GM18907 (cell line): ENCODE data around the gene CRACDL.

ENCODE experiments used
- ATAC-seq: cut with Tn5 transposase; IDR thresholded peaks from one replicate; pipeline ENCODE4 v1.9.1; 2021; ENCODE audit warnings: mild to moderate bottlenecking, moderate library complexity; ENCODE audit not compliant: unreplicated experiment

Gene CRACDL

DNA sequence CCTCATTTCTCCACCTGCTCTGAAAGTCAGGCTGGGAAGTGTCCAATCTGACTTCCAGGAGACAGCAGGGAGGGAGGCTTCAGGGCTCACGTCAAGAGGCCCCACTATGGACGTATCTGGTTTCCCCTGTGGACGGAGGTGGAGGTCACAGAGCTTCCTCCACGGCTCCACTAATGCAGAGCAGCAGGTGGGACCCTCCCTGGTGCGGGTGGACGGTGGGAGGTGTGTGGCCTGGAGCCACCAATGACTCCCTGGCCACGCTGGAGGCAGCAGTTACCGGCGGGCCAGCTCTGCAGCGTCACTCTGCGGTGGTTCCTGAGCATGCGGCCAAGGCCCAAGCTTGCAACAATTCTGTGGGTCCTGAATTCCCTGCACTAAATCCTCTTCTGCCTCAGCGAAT, 9.0 kb downstream of the CRACDL start:
- ATAC-seq = no peak

DNA sequence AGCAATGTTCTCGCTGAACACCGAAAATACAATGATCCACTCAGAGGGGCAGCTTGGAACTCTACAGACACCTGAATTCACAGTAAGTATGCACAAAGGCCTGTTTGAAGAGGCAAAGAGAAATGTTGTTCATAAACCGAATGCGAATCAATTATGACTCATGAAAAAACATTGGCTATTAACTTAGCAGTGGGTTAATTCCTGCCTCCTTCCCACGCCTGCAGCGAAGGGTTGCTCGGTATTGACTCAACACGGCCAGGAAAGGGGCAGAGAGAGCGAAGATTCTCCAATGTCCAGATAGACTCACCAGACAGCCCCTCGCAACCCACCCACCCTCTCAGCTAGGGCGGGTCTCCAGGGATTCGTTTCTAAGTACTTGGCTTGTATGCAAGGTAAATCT, 9.4 kb downstream of the CRACDL start:
- no peak for ATAC-seq

DNA sequence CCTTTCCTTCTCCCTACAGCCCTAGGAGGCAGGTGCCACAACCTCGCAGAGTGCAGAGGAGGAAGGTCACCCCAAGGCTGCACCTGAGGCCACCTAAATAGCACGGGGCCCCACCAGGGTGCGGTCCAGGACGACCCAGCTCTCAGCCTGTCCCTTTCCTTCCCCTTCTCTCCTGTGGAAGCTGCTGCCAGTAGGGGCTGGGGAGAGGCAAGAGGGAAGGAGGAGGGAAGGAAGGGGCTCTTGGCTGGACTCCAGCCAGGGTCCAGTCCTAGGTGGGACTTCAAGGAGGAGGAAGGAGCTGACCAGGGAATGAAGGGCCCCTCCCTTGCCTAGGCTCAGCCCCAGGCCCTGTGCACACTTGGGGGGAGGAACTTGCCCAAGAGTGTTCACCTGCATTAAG, 11.1 kb downstream of the CRACDL start:
- no peak for ATAC-seq

DNA sequence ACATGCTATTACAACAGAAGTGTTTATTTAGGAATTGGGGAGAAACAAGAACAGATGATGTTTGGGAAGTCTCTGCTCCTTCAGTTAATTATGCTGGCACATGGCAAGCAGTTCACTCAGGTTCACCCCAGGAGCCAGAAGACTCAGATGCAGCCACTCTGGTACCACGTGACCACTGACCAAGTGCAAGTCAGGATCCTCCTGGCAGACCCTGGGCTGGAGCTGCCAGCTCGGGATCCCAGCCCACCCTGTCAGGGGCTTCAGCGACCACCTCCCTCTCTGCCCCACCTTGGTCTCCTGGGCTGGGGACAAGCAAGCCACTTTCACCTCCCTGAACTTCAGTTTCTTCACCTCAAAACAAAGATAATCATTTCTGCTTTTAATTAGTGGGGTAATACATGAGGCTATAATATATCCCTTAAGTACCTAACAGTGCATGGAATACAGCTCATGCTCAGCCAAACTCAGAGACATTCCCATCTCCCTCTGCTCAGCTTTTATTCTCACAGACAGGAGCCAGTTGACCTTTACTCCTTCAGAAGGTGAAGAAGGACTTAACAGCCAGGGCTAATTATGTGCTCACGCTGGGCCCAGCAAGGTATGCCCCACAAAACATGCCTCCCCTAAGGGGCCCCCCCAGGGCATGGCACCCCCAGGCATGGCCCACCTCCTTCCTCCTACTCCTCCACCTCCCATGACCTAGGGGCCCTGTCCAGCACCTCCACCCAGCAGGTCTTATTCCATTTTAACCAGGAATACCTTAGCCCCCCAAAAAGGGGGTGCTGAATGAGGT, 11.8 kb downstream of the CRACDL start:
- ATAC-seq = no peak

DNA sequence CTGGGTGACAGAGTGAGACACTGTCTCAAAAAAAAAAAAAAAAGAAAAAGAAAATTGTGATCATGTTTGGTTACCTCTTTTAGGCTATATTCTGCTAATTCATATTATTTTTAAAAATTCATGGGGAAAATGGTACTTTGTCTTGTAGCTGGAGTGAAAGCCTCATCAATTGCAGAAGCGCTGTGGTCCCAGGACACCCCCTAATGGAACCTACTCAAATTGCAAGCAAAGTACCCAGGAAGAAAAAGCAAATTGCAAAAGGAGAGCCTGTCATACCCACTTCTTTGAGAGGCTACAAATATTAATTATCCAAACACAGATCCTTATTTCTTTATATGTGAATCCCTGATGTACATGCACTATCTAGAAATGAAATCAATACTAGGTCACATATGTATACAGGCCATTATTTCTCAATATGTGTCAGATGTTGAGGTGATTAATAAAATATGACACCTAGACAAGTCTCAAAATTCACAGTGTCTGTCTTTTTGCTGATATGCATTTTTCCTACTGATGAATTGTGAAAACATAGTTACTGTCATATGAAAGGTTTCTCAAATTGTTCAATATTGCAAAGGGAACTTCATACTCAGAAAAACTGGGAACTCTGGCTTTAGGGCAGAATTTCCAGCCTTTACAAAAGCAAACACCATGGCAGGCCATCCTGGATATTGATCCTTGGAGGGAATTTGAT, 12.6 kb downstream of the CRACDL start:
- no peak for ATAC-seq

DNA sequence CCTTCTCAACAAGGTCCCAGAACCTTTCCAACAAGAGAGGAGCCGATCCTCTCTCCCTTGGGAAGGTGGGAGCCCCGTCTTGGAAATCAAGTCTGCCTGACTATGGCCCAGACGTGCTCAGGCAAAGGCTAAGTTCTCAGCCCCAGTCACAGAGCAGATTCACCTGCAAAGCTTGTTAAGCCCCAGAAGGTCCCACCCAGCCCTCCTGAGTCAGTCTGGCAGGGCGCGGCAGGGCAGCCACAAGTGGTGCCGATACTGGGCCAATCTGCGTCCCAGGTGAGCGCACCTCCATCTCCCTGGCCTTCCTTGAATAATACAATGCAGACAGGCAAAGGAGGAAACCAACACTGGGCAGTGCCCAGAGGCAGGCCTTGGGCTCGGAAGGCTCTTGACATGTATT, 15.0 kb downstream of the CRACDL start:
- ATAC-seq = no peak

DNA sequence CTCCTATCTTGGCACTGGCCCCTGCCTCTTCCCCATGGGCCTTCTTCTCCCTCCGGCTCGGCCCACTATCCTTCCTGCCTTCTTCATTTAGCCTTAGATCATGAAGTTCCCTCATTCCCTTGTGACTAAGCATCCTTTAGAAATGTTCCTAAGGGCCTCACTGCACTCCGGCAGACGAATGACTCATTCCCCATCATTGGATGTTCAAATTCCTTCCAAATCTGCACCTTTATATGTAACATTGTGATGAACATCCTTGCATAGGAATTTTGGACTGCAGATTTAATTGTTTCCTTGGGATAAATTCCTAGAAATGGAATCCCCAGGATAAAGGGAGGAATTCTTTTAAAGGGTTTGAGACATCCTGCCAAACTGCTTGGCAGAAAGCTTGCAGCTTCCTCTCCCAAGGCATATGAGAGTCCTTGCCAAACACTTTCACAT, 19.0 kb downstream of the CRACDL start:
- ATAC-seq = no peak

DNA sequence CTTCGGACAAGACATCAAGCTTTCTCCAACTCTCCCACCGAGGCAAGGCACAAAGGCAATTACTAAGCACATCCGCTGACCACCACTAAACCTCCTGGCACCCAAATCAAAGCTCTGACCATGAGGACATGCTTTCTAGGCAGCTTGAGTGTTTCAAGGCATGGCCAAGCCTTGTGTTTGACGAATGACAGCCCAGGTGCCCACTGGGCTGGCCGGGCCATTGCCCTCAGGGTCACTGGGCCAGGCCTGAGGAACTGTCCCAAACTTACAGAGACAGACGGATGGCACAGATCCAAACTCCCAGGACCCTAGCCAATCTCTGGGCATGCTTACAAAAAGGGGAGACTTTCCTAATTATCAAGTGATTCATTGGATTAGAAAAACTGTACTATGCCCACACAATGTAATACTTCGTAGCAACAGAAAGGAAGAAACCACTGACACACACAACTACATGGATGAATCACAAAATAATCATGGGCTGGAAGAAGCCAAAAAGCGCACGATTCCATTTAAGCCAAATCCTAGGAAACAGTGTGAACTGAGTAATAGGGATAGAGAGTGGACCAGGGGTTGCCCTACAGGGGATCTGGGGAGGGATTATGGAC, 20.2 kb downstream of the CRACDL start:
- ATAC-seq = no peak

DNA sequence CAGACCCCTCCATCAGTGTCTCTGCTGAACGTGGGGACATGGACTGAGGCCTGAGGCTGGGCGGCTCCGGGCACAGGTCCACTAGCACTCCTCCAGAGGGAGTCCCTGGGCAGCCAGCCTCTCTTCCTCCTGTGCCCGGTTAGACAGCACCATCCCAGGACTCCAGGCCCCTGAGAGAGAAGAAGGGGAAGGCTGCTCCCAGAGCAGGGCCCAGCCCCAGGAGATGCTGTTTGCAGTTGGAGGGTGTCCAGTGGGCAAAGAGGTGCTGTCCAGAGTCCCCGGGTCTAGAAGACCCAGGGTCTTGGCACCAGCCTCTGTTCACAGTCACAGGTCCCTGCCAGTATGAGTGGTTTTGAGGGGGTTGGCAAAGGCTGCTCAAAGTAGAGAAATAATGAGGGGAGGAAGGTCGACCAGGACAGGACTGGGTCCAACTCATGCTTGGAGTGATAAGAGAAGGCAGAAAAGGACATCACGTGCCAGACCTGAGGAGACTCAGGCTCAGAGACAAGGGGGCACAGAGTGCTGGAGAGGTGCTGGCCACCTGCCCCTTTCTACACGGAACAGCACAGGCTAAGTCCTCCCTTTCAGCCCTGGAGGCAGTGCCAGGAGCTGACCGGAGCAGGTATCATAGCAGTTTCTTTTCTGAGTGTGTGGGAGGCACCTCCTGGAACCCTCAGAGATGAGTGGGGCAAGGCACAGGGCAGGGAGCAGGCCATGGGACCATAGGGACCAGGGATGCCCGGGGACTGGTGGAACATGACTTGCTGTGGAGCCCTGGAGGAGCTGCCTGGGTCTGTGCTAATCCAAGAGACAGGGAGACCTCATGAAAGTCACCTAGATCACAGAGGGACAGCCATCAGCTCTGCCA, 21.1 kb downstream of the CRACDL start:
- ATAC-seq = no peak

DNA sequence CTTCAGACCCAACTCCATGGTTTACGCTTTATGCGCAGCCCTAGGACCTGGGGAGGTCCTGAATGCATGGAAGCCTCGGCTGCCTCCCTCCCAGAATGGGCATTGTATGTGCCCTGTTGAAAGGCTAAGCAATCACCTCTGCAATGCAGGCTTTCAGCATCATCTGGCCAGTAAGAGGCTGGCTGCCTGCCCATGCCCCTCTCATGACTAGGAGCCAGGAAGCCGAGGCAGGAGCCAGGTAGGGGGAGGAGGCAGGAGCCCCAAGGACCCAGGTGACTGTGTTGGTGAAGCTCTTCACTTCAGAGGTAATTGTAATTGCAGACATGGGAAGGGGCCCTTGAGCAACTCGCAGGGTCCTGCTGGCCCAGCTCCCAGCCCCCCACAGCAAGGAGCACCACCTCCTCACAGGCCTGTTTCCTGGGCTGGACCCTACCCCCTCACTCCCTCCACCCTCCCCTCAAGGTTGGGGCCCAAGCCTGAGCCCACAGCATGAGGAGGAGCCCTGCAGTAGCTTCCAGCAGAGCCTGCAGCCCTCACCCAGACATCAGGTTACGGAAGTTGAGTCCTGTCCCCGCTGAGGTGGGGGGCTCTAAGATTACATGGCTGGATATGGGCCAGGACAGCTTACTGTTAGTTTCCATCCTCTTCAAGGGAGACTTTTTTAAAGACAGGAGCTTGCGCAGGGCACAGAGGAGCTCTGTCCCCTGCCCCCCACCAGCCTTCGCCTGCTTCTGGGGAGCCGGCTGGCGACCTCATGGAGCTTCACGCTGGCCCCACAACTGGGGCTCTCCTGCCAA, 21.9 kb downstream of the CRACDL start:
- no peak for ATAC-seq

DNA sequence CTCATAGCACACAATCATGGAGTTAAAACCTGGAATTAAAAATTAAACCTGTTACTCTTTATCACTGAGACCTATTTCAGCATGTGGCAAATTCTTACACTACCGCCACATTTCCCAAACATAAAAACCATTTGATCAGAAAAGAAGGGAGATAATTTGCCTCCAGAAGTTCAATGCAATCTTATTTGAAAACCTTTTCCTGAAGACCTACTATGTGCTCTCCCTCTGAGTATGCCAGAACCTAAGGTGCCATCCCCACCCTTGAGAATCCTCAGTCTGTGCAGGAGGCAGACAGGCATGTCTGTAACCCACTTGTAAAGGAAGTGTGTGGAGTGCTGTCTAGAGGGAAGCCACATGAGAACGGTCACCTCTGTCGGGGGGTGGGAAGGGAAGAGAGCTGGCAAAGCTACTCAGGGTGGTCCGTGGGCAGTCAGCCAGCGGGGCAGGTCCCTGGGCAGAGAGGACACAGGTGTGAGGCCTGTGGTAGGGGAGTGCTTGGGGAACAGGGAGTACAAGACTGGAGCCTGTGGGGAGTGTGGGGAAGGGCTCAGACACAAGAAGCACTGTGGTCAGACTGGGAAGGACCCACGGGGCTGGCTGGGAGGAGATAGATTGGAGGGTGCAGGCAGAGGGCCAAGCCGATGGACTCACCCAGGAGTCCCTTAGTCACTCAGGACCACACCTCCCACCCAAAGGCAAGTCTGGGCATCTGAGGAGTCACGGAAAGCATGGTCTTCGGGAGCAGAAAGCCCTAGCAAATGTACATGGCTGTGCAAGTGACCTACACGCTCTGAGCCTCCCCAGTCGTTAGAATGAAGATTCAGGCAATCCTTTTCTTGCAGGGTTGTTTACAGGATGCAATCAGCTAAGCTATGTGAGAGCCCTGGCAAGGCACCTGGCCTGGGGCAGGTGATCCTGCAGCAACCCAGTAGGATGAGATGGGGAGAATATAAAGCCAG, 22.8 kb downstream of the CRACDL start:
- no peak for ATAC-seq

DNA sequence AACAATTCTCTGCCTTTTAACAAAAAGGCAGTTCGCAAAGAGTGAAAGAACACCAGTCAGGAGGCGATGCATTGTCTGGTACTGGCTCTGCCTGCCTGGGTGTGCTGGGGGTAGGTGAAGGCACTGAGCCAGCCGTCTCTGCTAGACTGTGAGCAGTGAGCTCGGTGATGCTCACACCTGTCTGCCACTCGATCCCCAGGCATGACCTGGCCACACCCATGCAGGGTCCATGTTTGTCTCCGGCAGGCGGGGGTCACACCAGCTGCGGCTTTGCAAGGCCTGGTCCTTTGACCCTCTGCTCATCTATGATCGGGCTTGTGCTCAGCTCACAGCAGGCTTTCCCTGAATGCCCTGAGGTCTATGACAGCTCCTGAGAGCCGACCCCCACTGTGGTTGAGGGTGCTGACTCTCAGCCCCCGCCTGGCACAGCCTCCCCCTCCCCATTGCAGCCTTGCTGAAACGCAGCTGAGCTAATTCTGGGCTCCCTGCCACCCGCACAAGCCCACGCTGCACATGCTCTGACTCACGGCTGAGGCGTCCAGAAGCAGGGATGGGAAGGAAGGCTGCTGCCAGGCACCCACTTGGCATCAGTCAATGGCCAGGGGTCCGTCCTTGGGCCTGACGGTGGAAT, 23.7 kb downstream of the CRACDL start:
- ATAC-seq = no peak

DNA sequence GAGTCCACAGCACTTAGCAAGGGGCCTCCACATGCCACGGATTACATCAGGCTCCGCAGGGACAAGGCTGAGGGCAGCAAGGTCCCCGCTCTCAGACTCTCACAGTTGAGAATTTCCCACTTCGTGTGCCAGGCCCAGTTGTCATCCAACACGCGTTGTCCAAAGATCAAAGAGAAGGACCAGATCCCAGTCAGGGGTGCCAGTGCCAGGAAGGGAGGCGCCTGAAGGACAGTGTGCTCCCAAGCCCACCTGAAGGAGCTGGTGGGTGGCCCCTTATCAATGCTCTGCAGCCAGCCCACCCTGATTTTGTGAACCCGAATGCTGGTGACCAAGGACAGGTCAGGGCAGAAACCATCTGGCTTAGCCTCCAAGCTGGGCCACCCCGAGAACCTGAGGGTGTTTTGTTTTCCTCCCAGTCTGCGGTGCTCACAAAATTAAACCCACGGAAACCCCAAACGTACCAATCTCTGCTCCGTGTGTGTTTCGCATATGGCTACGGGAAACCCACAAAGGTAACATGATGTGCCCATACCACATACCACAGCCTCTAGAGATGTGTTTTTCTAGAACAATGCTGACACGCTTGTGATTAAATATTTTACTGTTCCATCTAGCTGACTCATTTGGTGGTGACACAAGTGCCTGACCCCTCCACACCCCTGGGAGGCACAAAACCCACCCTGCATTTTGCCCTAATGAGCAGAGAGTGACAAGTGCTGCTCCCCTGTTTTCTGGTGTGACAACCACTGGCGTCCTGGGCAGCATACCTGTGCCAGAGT, 24.5 kb downstream of the CRACDL start:
- no peak for ATAC-seq

DNA sequence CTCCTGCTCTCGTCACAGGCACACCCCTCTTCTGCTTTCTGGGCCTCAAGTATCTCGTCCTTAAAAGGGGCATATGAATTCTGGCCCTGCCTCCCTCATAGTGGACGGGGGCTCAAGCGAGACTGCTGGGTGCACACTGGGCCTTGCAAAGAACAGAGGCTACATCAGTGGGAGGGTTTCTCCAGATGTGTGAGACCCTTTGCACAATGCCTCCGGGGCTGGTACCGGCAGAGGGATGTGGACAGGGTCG, 25.0 kb downstream of the CRACDL start:
- ATAC-seq = no peak

DNA sequence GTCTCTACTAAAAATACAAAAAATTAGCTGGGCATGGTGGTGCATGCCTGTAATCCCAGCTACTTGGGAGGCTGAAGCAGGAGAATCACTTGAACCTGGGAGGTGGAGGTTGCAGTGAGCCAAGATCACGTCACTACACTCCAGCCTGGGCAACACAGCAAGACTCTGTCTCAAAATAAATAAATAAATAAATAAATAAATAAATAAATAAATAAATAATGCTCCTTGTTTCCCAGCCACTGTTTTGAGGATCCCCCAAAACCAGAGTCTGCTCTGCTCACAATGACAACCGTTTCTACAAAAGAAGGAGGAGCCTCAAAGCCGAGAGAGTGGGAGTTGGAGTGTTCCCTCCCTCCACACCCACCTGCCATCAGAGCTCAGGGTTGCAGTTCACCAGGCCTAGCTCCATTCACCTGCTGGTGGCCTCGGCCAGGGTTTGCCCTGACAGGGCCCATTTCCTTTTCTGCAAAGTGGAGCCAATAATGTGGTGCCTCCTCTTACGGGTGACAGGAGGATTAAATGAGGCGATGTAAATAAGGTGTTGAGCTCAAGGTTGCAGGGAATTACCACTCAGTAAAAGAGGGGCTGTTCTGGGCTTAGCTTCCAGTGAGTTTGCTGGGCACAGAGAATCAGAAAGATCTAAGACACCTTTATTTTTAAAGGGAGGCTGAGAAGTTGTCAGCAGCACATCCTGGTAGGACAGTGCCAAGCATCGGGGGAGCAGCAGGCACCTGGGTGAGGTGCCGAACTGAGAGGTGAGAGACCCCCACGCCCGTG, 25.5 kb downstream of the CRACDL start:
- no peak for ATAC-seq

DNA sequence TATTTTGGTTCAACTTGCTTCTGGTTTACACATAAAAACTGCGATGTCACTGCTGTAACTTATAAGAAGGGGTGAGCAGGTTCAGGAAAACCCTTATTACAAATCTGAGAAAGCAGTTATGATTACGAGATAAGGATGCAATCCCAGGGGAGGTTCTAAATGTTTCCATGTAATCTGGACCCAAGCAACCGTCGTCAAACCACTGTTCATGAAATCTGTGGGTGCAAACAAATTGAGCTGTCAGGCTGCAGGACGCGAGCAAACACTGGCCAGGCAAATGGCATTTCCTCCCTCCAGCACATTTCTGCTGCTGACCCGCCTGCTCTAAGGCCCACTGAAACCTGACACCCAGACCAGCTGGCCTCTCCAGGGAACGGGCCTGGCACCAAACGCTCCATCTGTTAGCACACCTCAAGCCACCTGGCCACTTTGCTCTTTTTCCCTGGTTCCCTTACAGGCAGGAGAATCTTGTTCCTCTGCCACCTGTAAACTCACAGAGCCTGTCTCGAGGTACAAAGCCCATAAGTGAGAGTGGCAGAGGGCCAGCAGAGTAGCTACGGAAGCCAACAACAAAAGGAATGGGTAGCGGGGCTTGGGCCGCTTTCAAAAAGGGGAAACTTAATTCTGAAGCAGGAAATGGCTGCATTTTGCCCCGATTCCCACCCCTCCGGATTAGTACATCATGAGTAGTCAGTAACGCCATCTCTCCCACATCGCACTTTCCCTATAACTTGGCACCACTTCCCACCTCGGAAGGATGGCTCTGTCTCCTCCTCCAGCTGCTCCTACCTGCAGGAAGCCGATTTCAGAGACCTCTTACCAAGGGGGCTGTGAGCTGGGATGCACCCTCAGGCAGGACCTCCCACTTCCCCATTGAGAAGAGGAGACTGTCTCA, 26.5 kb downstream of the CRACDL start:
- ATAC-seq = no peak

DNA sequence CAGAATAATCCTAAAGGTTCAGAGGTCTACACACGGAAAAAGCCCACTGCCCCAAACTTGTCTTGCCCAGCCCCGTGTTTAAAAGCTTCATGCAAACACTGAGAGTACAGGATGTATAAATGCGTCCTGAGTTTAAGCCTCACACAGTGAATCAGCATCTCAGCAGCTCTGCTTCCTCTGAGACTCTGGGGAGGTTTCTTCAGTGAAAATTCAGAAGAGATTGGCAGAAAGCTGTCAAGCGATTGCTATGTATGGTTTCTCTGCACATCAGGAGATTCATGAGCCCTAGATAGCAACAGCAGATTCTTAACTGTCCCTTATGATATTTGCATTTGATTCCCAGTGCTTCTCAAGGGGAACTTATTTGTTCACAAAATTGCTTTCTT, 27.1 kb downstream of the CRACDL start:
- no peak for ATAC-seq
